Gastrocnemius medialis (tissue), 4 donors: ENCODE measurements around the gene DOCK8. TPM values are rescaled to one million over a fixed set of nuclear protein-coding genes. Genes with fewer than 3 reads are reported as not detected.

Source experiments
- ATAC-seq, 2 donors: fragments of 150-250 bp; one replicate each; pipeline ENCODE4 v1.9.1; 2016
- DNase-seq, 2 donors: peaks; one replicate each; pipeline ENCODE4 v3.0.0-alpha.2; 2019
- H3K27ac ChIP-seq, 4 donors: fragments of 200-600 bp; sonication (generic); 1 replicate in 1 of 4; 2 replicates in 3 of 4; pipeline ENCODE4 v1.5.1; 2016 to 2018; ENCODE audit warnings: mild to moderate bottlenecking in 2 of 4, moderate library complexity in 1 of 4
- H3K27me3 ChIP-seq, 3 donors: fragments of 200-600 bp; sonication (generic) in 2 of 3; 1 replicate in 1 of 3; 2 replicates in 2 of 3; pipeline versions ENCODE4 v1.5.1 to v1.6.0; 2016 to 2019; ENCODE audit warnings: mild to moderate bottlenecking in 1 of 3, moderate library complexity in 1 of 3
- H3K36me3 ChIP-seq, 2 donors: fragments of 200-600 bp; sonication (generic) in 1 of 2; one replicate each; pipeline ENCODE4 v1.5.1; 2017 to 2018
- H3K4me1 ChIP-seq, 2 donors: fragments of 200-600 bp; sonication (generic) in 1 of 2; one replicate each; pipeline ENCODE4 v1.5.1; 2016 to 2017; ENCODE audit warnings: mild to moderate bottlenecking in 2 of 2
- H3K4me3 ChIP-seq, 4 donors: fragments of 200-600 bp; sonication (generic) in 3 of 4; 1 replicate in 1 of 4; 2 replicates in 3 of 4; pipeline ENCODE4 v1.5.1; 2016 to 2019; ENCODE audit warnings: mild to moderate bottlenecking in 2 of 4
- H3K9me3 ChIP-seq, 3 donors: fragments of 200-600 bp; sonication (generic) in 2 of 3; 1 replicate in 1 of 3; 2 replicates in 2 of 3; pipeline ENCODE4 v1.5.1; 2016 to 2019
- CTCF ChIP-seq, 5 experiments: fragments of 450-650 bp in 3 of 5; fragments of 200-600 bp in 2 of 5; sonication (generic) in 2 of 5; IDR thresholded peaks in 4 of 5; conservative IDR thresholded peaks in 1 of 5; 1 replicate in 4 of 5; 2 replicates in 1 of 5; pipeline ENCODE4 v1.5.1; 2016 to 2019; ENCODE audit warnings: antibody characterized with exemption in 5 of 5, mild to moderate bottlenecking in 3 of 5, moderate library complexity in 3 of 5
- POLR2A ChIP-seq, 2 donors: fragments of 450-650 bp; IDR thresholded peaks; one replicate each; pipeline ENCODE4 v1.6.1; 2017; ENCODE audit warnings: antibody characterized with exemption in 2 of 2, mild to moderate bottlenecking in 2 of 2, moderate library complexity in 2 of 2
- in situ Hi-C, 4 donors: fragments of 200-750 bp; cut with MboI; loops; one replicate each; pipeline versions ENCODE4 v1.15.0 to v1.8.0; 2017; ENCODE audit warnings: low sequenced_read_pairs in 4 of 4
- intact Hi-C: fragments of 100-400 bp; cut with DNase I; formaldehyde crosslinking; loops from one replicate; pipeline ENCODE4 v1.15.1; 2023; ENCODE audit warnings: low total_unique reads
- total RNA-seq, 4 donors: library from RNA; depleted of rRNA; stranded (reverse); fragments of >200 nt; gene quantifications; one replicate each; pipeline versions ENCODE4 v1.1.0 to v1.2.3, GENCODE V29; 2016

DOCK8 gene
- total RNA-seq, 4 donors from 2014 or later: 0.80 to 2.8 (median 2.0) TPM

DNA sequence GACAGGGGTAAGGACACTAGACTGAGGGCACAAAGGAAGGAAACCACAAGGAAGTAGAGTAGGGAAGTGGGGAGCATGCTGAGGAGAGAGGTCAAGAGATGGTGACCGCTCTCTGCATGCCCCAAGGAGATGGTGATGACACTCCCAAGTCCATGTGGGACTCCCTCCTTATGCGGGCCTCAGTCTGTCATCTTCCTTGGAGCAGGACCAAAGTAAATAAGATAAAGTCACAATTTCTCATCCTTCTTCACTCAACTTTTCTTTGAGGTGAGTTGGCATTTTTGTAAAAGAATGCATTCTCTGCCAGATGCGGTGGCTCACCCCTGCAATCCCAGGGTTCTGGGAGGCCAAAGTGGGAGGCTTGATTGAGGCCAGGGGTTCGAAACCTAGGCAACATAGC is 256.7 kb downstream of the DOCK8 start:
- no peaks in the 10 kb centered on the region for H3K9me3 ChIP-seq
- TF ChIP-seq CTCF (IDR thresholded peaks at IDR 0.05 in 4 of 5, conservative IDR thresholded peaks at IDR 0.05 in 1 of 5): no peak
- no peaks in the 10 kb centered on the region for H3K27me3 ChIP-seq
- H3K27ac ChIP-seq: no peak overlapping the region
- ATAC-seq: no peak
- DNase-seq: no peak
- H3K4me1 ChIP-seq: peaks cover 15 to 16% of the 10 kb centered on the region in 2 donors
- in situ Hi-C loops: no loop called here
- intact Hi-C loops: no loop called here
- H3K36me3 ChIP-seq: no peaks in the 10 kb centered on the region
- no peak overlapping the region for H3K4me3 ChIP-seq

DNA sequence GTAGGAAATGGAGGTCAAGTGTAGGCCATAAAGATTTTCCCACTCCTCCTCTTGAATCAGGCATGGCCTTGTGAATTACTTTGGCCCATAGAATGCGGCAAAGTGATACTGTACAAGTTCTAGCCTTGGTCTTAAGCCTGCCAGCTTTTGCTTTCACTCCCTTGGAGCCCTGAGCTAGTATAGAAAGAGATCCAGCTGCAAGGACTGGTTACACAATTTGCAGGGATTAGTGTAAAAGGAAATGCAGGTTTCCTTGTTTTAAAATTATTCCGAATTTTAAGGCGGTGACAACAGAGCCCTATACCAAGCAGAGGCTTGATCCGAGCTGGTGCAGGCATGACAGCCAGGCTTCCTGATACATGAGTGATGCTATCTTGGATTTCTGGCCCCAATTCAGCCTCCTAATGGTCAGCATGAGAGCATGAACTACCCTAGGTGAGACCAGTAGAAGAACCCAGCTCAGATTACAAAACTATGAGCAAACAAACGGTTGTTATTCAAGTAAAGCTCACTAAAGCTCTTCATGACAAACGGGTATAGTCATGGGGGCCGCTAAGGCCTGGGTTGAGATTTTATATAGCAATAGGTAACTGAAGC is 257.9 kb downstream of the DOCK8 start:
- H3K4me3 ChIP-seq: no peak overlapping the region
- DNase-seq: no peak
- no peaks in the 10 kb centered on the region for H3K9me3 ChIP-seq
- peaks cover 15 to 16% of the 10 kb centered on the region in 2 donors for H3K4me1 ChIP-seq
- no peaks in the 10 kb centered on the region for H3K27me3 ChIP-seq
- TF ChIP-seq CTCF (IDR thresholded peaks at IDR 0.05 in 4 of 5, conservative IDR thresholded peaks at IDR 0.05 in 1 of 5) (no peak), POLR2A (IDR thresholded peaks at IDR 0.05) (no peak)
- ATAC-seq: no peak
- intact Hi-C loops (no loop called here), in situ Hi-C loops (no loop called here)
- H3K27ac ChIP-seq: no peak overlapping the region
- H3K36me3 ChIP-seq: no peaks in the 10 kb centered on the region

DNA sequence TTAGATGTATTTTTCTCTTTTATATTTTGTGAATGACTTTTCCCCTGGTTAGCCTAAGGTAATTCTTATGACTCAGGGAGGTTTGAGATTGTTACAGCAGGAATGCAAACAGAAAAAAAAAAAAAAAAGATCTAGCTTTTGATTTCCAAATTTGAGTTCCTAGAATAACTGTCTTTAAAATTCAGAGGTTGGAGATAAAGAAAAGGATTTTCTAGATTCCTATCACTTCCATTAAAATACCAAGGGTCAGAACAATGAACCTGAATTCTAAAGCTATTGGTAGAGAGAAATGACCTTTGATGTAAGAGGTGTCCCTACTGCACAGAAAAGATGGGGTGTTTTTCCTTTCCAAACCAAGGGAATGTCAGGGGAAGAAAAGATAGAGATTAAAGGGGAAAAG is 262.5 kb downstream of the DOCK8 start:
- H3K4me1 ChIP-seq: no peaks in the 10 kb centered on the region
- H3K4me3 ChIP-seq: no peak overlapping the region
- H3K9me3 ChIP-seq: no peaks in the 10 kb centered on the region
- no peaks in the 10 kb centered on the region for H3K36me3 ChIP-seq
- TF ChIP-seq CTCF (IDR thresholded peaks at IDR 0.05 in 4 of 5, conservative IDR thresholded peaks at IDR 0.05 in 1 of 5): no peak
- TF ChIP-seq POLR2A (IDR thresholded peaks at IDR 0.05): no peak
- H3K27me3 ChIP-seq: no peaks in the 10 kb centered on the region
- DNase-seq (no peak), ATAC-seq (no peak)
- in situ Hi-C loops: no loop called here
- intact Hi-C loops: no loop called here
- no peak overlapping the region for H3K27ac ChIP-seq

DNA sequence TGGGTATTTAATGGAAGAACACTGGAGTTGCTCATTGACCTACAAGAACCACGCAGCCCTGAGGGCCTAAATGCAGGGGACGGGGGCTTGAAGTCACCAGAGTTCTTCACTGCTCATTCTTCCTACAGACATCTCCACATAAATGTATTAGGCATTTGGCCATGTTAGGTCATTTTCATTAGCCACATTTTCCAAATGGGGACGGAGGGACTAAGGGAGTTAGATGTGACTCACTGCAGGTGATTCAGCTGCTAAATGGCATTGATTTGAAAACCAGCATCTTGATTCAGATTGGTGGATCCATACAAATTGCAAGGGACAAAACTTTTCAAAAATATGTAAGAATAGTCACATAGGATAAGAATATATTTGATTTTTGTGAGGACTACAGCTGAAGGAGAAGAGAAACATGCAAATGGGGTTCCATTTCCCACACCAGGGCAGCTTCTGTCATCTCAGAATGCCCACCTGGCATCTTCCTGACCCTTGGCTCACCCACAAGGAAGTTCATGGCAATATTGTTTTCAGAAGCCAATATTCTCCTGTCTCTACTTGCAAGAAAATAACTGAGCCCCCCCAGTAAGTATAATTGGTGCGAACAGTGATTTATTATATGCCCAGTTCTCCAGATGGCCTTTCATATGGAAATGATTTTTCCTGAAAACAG is 264.8 kb downstream of the DOCK8 start:
- Histone ChIP-seq H3K27ac (no peak overlapping the region), H3K9me3 (no peaks in the 10 kb centered on the region), H3K36me3 (no peaks in the 10 kb centered on the region), H3K4me1 (no peaks in the 10 kb centered on the region), H3K4me3 (no peak overlapping the region), H3K27me3 (no peaks in the 10 kb centered on the region)
- in situ Hi-C loops (no loop called here), intact Hi-C loops (loop anchor here (2.0 kb wide), 1 partner anchor 65 kb away; no protein-coding TSS in a partner anchor)
- DNase-seq (no peak), ATAC-seq (no peak)
- TF ChIP-seq CTCF (IDR thresholded peaks at IDR 0.05 in 4 of 5, conservative IDR thresholded peaks at IDR 0.05 in 1 of 5): no peak
